Stimulated activated CD8-positive, alpha-beta memory T cell treated with anti-CD3 and anti-CD28 coated beads, Interleukin-12 subunit alpha, Interleukin-12 subunit beta, amount 100 ng/mL, for 1 hour (primary cell): ENCODE data around the gene AEBP2.
"Not testable (repeated sequence)": the region's sequence is repeated elsewhere in the genome, so short reads cannot be mapped to it uniquely, and the experiment has no call there.

ENCODE experiments used
- DNase-seq: peaks from one replicate; pipeline ENCODE4 v3.0.0-alpha.2; 2020; ENCODE audit warnings: low read depth

Gene AEBP2

DNA sequence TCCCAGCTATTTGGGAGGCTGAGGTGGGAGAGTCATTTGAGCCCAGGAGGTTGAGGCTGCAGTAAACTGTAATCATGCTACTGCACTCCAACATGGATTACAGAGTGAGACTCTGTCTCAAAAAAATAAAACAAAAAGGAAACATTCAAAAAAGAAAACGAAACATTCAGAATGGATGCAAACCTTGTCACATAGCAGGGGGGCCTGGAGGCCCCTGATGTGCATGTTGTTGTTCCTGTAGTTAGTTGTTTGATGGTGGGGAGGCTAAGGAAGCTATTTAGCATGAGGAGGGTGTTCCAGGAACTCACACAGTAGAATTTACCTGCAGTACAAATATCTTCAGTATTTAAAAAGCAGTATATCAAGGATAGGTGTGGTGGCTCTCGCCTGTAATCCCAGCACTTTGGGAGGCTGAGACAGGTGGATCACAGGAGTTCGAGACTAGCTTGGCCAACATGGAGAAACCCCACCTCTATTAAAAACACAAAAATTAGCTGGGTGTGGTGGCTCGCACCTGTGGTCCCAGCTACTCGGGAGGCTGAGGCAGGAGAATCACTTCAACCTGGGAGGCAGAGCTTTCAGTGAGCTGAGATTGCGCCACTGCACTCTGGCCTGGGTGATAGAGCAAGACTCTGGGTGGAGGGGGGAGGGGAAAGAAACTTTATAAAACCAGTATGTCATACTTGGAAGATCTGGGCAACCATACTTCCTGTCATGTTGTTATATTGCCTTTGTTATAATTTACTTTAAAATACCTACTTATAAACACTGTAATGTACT lies 17.6 kb upstream of the AEBP2 start:
- DNase-seq = no peak

DNA sequence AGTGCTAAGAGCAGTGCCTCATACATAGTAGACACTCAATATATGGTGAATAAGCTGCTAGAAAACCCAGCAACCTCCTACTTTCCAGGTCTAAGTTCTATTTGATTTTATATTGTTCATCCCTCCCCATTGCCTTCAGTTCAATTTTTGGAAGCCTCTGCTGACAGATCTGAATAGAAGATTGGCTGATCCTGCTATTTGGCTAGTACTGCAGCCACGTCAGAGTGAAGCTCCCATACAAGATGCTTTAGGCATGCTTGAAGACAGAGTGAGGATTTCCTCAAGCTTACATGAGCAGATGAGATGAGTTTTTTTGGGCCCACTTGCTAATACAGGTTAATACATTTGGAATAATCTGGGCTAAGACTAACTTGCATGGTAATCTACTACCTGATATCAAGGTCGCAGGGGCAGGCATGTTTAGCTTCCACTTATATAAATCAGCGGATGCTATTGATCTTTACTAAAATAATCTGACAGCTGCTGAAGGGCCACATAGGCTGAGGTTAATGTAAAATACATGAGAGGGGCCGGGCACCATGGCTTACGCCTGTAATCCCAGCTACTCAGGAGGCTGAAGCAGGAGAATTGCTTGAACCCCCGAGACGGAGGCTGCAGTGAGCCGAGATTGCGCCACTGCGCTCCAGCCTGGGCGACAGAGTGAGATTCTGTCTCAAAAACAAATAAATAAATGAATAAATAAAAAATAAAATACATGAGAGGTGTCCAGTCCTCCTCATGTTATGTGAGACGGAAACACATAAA lies 15.9 kb upstream of the AEBP2 start:
- no peak for DNase-seq

GRCh38 chr12:19428246-19428645 lies 11.0 kb upstream of the AEBP2 start:
- DNase-seq = no peak

- not testable (repeated sequence) for DNase-seq
Observed at GRCh38 chr12:19429491-19429890, 9.8 kb upstream of the AEBP2 start.

DNA sequence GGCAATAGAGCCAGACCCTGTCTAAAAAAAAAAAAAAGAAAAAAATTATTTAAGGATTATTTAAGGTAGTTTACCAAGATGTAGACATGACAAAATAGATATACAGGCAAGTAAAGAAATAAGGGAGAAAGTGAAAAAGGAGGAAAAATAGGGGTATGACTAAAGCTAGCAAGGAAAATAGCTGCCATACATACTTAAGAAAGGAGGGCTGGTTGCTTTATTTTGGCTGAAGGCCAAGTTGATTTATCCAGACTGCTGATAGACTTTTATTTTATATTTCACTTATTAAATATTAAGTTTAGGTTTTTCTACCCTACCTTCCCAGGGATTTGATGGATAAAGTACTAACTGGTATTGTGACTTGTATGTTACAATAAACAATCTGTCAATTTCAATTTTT lies 8.3 kb upstream of the AEBP2 start:
- no peak for DNase-seq

GRCh38 chr12:19431407-19432308 lies 7.6 kb upstream of the AEBP2 start:
- no peak for DNase-seq

- no peak for DNase-seq
Observed at GRCh38 chr12:19432309-19433170, 6.8 kb upstream of the AEBP2 start.

DNA sequence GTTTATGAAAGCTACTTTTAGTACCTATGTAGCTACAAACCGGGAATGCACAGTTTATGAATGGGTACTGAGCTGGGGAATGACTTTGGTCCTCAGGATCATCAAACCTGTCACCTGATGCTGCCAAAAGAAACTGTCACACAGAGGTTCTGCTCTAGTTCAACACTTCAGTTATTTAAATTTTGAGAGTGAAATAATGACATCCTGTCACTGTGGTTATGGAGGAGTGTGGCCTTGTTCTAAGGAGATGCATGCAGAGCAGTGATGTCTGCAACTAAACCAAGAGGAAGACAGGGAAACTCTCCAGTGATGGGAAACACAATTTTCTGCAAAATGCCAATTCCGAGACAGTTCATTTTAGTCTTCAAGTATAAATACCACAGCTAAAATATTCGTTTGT lies 4.8 kb upstream of the AEBP2 start:
- no peak for DNase-seq

DNA sequence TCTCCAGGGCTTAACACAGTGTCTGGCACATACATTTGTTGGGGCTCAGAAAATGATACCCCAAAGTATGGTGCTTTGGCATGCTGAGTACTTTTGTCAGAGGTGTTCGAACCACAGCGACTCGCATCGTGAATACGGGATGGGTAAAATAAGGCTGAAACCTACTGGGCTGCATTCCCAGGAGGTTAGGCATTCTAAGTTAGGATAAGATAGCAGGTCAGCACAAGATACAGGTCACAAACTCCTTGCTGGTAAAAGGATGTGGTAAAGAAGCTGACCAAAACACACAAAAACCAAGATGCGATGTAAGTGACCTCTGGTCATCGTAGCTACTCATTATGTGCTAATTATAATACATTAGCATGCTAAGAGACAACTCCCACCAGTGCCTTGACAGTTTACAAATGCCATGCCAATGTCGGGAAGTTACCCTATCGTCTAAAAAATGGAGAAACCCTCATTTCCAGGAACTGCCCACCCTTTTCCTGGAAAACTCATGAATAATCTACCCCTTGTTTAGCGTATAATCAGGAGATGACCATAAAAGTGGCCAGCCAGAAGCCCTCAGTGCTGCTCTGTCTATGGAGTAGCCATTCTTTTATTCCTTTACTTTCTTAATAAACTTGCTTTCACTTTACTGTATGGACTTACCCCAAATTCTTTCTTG lies 3.3 kb upstream of the AEBP2 start:
- DNase-seq = no peak

DNA sequence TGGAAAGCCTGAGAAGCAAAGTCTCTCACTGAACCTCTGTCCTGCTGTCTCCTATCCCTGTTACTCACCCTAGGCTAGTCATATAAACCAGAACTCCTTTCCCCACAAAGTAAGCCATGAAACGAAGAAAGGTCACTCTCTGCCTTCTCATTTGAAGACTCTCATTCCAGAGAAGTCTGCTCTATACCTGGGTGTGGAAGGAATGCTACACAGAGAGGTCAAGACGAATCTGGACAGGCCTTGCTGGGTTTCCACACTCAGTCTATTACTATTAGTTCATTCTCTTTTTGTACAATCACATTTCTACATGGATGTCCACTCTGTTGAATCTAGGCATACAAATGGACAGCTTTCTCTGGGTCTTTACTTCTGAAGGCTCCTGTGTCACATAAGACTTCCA lies 2.4 kb upstream of the AEBP2 start:
- DNase-seq = no peak

- DNase-seq = no peak
Observed at GRCh38 chr12:19437996-19438395, 1.3 kb upstream of the AEBP2 start.

GRCh38 chr12:19440019-19440858 lies 947 bp downstream of the AEBP2 start:
- DNase-seq = peak; percentile 46

DNA sequence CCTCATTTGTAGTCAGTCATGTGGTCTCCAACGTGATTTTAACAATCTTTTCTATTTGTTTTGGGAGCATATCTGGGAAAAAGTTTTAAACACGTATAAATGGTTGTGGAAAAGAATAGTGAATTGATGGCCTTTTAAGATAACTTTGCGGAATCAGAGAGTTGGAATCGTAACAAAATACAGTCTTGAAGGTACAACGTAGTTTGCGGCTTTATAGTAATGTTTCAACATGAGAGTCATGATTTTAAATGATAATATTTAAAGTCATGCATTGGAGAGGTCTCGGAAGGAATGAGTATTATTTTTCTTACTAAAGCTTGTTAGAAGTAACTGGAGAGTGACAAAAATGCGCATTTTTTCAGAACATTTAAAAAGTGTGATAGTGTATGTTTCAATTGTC lies 1.6 kb downstream of the AEBP2 start:
- DNase-seq = no peak

- no peak for DNase-seq
Observed at GRCh38 chr12:19443585-19443984, 4.3 kb downstream of the AEBP2 start.

DNA sequence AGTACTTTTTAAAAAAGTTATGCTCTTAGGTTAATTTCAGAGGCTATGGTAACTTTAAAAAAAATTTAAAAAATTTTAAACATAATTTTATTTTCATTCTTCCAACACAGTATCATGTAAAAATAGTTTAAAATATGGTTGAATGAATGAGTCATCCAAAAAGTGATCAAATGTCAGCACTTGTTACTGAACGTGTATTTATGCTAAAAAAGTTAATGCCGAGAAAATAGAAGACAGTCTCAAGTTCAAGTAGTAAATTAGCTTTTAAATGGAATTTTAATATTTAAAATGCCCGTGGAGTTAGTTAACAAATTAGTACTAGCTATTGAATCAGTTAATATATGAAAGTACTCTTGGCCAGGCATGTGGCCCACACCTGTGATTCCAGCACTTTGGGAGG lies 4.8 kb downstream of the AEBP2 start:
- DNase-seq = no peak

DNA sequence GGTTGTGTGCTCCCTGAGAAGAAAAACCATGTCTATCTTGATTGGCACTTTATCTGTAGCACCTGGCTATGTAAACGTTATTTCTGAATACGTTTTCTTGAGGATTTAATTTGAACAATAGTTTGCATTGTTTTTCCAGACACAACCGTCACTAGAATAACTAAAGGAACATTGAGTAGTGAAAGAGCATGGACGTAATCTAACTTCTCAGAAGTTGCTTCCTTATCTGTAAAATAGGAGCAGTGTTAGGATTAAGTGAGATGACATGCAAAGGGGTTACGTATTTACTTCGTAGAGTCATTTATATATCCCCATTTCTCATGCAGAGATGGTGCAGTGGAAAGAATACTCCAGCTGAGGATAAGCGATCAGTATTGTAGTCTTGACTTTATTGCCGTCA lies 8.1 kb downstream of the AEBP2 start:
- no peak for DNase-seq

- no peak for DNase-seq
Observed at GRCh38 chr12:19449814-19450213, 10.5 kb downstream of the AEBP2 start.

DNA sequence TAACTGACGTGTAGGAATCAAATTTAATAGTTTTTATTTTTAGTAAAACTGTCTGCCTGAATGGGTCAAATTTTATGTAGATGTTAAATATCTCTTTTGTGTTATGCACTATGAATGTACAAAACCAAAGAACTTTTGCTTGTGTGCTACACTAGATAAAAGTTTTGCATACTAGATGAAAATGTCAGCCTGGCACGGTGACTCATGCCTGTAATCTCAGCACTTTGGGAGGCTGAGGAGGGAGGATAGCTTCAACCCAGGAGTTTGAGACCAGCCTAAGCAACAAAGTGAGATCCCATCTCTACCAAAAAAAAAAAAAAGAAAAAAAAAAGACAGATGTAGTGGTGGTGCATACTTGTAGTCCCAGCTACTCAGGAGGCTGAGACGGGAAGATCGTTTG lies 11.1 kb downstream of the AEBP2 start:
- DNase-seq = no peak

DNA sequence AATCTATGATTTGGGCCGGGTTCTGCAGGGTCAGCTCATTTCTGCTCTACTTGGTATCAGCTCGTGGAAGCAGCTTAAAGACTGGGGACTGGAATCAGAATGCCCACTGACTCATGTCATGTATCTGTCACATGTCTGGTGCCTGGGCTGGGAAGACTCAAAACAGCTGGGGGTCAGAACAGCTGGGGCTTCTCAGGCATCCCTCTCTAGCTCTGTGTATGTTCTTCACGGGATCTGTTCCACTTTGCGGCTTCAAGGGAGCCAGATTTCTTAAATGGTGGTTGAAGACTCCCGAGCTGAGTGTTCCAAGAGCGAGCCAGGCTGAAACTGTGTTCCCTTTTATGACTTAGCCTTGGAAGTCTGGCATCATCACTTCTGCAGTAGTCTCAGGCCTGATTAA lies 11.9 kb downstream of the AEBP2 start:
- DNase-seq = no peak

DNA sequence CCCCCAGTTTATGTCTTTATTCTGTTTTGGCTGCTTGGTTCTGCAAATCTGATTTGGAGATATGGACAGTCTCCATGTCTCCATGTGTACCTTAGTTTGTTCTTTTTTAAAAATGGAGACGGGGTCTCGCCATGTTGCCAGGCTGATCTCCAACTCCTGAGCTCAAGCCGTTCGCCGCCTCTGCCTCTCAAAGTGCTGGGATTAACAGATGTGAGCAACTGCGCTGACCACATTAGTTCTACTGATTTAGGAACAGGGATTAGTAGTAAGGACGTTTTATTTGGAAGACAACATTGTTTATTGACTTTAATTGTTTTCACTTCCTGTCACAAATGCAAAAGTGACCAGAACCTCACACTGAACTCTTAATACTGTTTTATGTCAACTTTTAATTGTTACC lies 14.7 kb downstream of the AEBP2 start:
- no peak for DNase-seq
